ENCODE measurements around the gene COL20A1. TPM values are rescaled to one million over a fixed set of nuclear protein-coding genes. Genes with fewer than 3 reads are reported as not detected.

The COL20A1 gene
- total and polyA plus RNA-seq, 2 of the 13 experiments (the other 11 are each of a cell fraction or from before 2014, with no cell fraction given) = not detected

DNA sequence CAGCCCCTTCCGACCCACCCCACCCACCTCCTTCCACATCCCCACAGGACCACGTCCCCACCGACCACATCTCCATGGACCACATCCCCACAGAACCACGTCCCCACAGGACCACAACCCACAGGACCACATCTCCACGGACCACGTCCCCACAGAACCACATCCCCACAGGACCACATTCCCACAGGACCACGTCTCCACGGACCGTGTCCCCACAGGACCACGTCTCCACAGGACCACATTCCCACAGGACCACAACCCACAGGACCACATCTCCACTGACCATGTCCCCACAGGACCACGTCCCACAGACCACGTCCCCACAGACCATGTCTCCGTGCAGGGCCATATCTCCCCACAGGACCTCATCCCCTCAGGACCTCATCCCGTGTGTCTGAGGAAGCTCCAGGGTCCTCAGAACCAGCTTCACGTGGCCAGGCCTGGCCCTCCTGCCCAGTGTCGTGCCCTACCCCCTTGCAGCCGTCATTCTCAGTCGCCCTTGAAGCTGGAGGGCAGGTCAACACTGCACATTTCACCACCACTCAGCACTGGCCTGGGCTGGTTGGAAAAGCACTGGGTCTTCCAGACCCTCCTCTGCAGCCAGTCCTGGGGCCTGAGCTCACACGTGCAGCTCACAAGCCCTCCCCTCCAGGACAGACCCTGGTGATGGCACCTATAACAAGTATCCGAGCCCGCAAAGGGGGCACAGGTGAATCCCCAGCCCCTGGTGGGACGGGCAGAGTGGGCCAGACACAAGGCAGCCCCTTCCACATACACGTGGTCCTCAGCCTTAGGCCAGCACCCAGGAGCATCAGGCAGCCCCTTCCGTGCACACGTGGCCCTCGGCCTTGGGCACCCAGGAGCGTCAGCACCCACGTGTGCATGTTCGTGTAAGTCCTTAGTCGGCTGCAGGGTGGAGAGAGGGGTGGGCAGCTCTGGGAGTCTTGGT lies 64.2 kb downstream of the COL20A1 start:
- Histone ChIP-seq H3K27ac (ENCODE audit: extremely low read length, insufficient read depth, low read length) (no peak overlapping the region), H3K27me3 (ENCODE audit: control insufficient read depth in 1 of 2, insufficient read depth in 2 of 2, low read length in 2 of 2) (peaks cover 16 to 29% of the 10 kb centered on the region in 2 experiments), H3K9me3 (ENCODE audit: low read length) (no peaks in the 10 kb centered on the region), H3K9ac (ENCODE audit: insufficient read depth, low read depth, low read length) (no peak overlapping the region), H3K79me2 (ENCODE audit: insufficient read depth, low read length) (no peaks in the 10 kb centered on the region), H3K36me3 (replicated peaks in 1 of 2; ENCODE audit: control insufficient read depth in 1 of 2, insufficient read depth in 2 of 2, low read length in 2 of 2) (no peaks in the 10 kb centered on the region), H3K4me3 (replicated peaks in 1 of 3; ENCODE audit: insufficient read depth in 1 of 3, low read depth in 2 of 3, low read length in 3 of 3) (no peak overlapping the region), H3K4me1 (ENCODE audit: insufficient read depth, low read length) (peaks cover 2% of the 10 kb centered on the region), H2AFZ (ENCODE audit: low read length) (no peak overlapping the region), H4K20me1 (ENCODE audit: insufficient read depth, low read length) (no peaks in the 10 kb centered on the region; the same call in 1 of the 2 replicates), H3K4me2 (ENCODE audit: low read depth, low read length) (no peak overlapping the region)
- POLR2A ChIA-PET = no interaction called here
- CTCF ChIA-PET (ENCODE audit: low intra/inter-chr PET ratio, low total read pairs) = no interaction called here
- intact Hi-C loops (cut with micrococcal nuclease; ENCODE audit: unreplicated experiment) (no loop called here), in situ Hi-C loops (cut with HindIII; ENCODE audit: extremely low pct_ligation_motif_present, low pct_unique_long_range_greater_than_20kb) (no loop called here)
- DNase-seq (ENCODE audit: low spot score) (no peak), FAIRE-seq (no peak), ATAC-seq (no peak)
- no peak for TF ChIP-seq HOXA5 (CRISPR knock-in tag; IDR thresholded peaks at IDR 0.05)
- TF ChIP-seq, protein P1, sequence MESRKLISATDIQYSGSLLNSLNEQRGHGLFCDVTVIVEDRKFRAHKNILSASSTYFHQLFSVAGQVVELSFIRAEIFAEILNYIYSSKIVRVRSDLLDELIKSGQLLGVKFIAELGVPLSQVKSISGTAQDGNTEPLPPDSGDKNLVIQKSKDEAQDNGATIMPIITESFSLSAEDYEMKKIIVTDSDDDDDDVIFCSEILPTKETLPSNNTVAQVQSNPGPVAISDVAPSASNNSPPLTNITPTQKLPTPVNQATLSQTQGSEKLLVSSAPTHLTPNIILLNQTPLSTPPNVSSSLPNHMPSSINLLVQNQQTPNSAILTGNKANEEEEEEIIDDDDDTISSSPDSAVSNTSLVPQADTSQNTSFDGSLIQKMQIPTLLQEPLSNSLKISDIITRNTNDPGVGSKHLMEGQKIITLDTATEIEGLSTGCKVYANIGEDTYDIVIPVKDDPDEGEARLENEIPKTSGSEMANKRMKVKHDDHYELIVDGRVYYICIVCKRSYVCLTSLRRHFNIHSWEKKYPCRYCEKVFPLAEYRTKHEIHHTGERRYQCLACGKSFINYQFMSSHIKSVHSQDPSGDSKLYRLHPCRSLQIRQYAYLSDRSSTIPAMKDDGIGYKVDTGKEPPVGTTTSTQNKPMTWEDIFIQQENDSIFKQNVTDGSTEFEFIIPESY (CRISPR knock-in tag; IDR thresholded peaks at IDR 0.05) = no peak
- no peak for TF ChIP-seq ZNF652 (CRISPR knock-in tag; IDR thresholded peaks at IDR 0.05; ENCODE audit: borderline replicate concordance, low read depth)
- TF ChIP-seq, protein P2, sequence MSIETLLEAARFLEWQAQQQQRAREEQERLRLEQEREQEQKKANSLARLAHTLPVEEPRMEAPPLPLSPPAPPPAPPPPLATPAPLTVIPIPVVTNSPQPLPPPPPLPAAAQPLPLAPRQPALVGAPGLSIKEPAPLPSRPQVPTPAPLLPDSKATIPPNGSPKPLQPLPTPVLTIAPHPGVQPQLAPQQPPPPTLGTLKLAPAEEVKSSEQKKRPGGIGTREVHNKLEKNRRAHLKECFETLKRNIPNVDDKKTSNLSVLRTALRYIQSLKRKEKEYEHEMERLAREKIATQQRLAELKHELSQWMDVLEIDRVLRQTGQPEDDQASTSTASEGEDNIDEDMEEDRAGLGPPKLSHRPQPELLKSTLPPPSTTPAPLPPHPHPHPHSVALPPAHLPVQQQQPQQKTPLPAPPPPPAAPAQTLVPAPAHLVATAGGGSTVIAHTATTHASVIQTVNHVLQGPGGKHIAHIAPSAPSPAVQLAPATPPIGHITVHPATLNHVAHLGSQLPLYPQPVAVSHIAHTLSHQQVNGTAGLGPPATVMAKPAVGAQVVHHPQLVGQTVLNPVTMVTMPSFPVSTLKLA (IDR thresholded peaks at IDR 0.05) = peak; percentile 99
- TF ChIP-seq HNRNPL (IDR thresholded peaks at IDR 0.05; ENCODE audit: low read depth, low read length) = no peak
- no TSS peak for BruUV-seq (replicated peaks)
- 18% methylated on average over 28 of the region's 30 CpGs for WGBS (ENCODE audit: low lambda C conversion rate)
